Peyer's patch (tissue), 4 donors: ENCODE data around the gene PCBP2.

Experiments used
- POLR2A ChIP-seq, 2 donors: fragments of 450-650 bp; IDR thresholded peaks; one replicate each; pipeline ENCODE4 v1.5.1; 2017; ENCODE audit warnings: antibody characterized with exemption in 2 of 2, mild to moderate bottlenecking in 2 of 2, moderate library complexity in 2 of 2
- TF ChIP-seq, protein P1 (sequence below), 6 experiments: fragments of 450-650 bp in 4 of 6; fragments of 200-600 bp in 2 of 6; sonication (generic) in 1 of 6; IDR thresholded peaks; one replicate each; pipeline ENCODE4 v1.5.1; 2017 to 2019; ENCODE audit warnings: antibody characterized with exemption in 6 of 6, mild to moderate bottlenecking in 3 of 6, moderate library complexity in 1 of 6

DNA sequence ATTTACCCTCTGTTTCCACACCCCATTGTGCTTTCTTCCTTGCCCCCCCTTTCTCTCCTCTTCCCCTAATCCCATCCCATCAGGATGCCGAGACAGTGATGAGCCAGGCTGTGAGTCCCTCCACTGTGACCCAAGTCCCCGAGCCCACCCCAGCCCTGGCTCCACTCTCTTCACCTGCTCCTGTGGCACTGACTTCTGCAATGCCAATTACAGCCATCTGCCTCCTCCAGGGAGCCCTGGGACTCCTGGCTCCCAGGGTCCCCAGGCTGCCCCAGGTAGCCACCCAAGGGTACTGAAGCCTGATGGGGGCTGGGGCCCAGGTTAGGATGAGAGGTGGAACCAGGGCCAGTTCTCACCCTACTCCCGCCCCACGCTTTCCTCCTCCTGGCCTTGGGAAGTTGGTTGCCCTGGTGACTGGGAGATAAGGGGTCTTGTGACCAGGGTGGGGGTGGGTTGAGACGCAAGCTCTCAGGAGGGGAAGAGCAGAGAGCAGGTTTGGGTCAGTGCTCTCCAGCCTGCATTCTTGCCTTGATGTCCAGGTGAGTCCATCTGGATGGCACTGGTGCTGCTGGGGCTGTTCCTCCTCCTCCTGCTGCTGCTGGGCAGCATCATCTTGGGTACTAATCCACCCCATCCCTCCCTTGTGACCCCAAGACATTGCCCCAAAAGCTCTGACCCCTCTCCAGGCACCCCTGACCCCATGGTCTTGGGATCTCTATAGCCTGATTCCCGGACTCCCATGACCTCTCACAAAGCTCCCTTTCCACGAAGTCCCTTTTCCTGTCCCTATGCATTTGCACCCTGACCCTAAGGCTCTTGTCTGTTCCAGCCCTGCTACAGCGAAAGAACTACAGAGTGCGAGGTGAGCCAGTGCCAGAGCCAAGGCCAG, 27.0 kb upstream of the PCBP2 start:
- TF ChIP-seq, protein P1, sequence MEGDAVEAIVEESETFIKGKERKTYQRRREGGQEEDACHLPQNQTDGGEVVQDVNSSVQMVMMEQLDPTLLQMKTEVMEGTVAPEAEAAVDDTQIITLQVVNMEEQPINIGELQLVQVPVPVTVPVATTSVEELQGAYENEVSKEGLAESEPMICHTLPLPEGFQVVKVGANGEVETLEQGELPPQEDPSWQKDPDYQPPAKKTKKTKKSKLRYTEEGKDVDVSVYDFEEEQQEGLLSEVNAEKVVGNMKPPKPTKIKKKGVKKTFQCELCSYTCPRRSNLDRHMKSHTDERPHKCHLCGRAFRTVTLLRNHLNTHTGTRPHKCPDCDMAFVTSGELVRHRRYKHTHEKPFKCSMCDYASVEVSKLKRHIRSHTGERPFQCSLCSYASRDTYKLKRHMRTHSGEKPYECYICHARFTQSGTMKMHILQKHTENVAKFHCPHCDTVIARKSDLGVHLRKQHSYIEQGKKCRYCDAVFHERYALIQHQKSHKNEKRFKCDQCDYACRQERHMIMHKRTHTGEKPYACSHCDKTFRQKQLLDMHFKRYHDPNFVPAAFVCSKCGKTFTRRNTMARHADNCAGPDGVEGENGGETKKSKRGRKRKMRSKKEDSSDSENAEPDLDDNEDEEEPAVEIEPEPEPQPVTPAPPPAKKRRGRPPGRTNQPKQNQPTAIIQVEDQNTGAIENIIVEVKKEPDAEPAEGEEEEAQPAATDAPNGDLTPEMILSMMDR (IDR thresholded peaks at IDR 0.05): no peak
- no peak for TF ChIP-seq POLR2A (IDR thresholded peaks at IDR 0.05)
